Epithelial cell of proximal tubule (primary cell): ENCODE results near the gene ARMS2. TPM values are rescaled to one million over a fixed set of nuclear protein-coding genes. Genes with fewer than 3 reads are reported as not detected.

Experiments used
- DNase-seq: peaks from one replicate; pipeline ENCODE4 v3.0.0-alpha.2; 2011; ENCODE audit warnings: low read depth
- H3K4me3 ChIP-seq: 2 replicates; pipeline ENCODE4 v1.5.1; 2011; ENCODE audit warnings: low read depth, mild to moderate bottlenecking, low read length
- CTCF ChIP-seq: conservative IDR thresholded peaks from 2 replicates; pipeline ENCODE4 v1.5.1; 2012; ENCODE audit warnings: low read depth, mild to moderate bottlenecking, low read length
- total RNA-seq: library from RNA; depleted of rRNA; stranded (reverse); fragments of >200 nt; gene quantifications from 2 replicates; pipeline ENCODE4 v1.2.3, GENCODE V29; 2015

ARMS2 gene
- total RNA-seq, 1 donor from 2014 or later = not detected

DNA sequence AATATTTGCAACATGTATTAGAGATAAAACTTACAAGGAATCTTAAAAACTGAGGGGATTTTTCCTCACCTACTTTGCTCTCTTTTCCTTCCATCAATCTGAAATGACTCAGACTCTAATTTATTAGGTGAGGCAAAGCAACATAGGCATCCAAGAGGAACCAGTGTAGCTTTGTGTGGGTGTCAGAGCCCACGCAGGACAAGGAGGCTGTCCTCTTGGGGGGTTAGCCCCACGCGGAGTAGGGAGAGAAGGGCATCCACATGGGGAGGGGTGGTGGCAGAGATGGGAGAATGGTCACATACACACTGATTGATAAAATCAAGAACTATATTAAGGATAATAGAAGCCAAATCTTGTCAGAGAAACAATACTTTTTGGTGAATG lies 33.8 kb upstream of the ARMS2 start:
- H3K4me3 ChIP-seq = no peak overlapping the region
- no peak for DNase-seq
- no peak for TF ChIP-seq CTCF

GRCh38 chr10:122421054-122421625 lies 33.3 kb upstream of the ARMS2 start:
- no peak overlapping the region for H3K4me3 ChIP-seq
- no peak for DNase-seq
- no peak for TF ChIP-seq CTCF

- no peak for DNase-seq
- H3K4me3 ChIP-seq = no peak overlapping the region
- no peak for TF ChIP-seq CTCF
These were observed 32.7 kb upstream of the ARMS2 start for GRCh38 chr10:122421742-122422141.

GRCh38 chr10:122422266-122422989 lies 32.0 kb upstream of the ARMS2 start:
- no peak for DNase-seq
- no peak for TF ChIP-seq CTCF
- H3K4me3 ChIP-seq = no peak overlapping the region

- no peak for TF ChIP-seq CTCF
- H3K4me3 ChIP-seq = no peak overlapping the region
- no peak for DNase-seq
These were observed 30.4 kb upstream of the ARMS2 start for GRCh38 chr10:122424059-122424458.

- no peak for TF ChIP-seq CTCF
- no peak overlapping the region for H3K4me3 ChIP-seq
- DNase-seq = no peak
These were observed 27.6 kb upstream of the ARMS2 start for GRCh38 chr10:122426829-122427228.

GRCh38 chr10:122427280-122427679 lies 27.2 kb upstream of the ARMS2 start:
- no peak for DNase-seq

More at GRCh38 chr10:122427280-122427679, 27.2 kb upstream of the ARMS2 start:
- no peak overlapping the region for H3K4me3 ChIP-seq
- no peak for TF ChIP-seq CTCF
